Fibroblast of villous mesenchyme (primary cell): ENCODE measurements around the gene HSDL2. TPM values are rescaled to one million over a fixed set of nuclear protein-coding genes. Genes with fewer than 3 reads are reported as not detected.

ENCODE experiments used
- DNase-seq: peaks from one replicate; pipeline ENCODE4 v3.0.0-alpha.2; 2010; ENCODE audit warnings: low read depth
- H3K4me3 ChIP-seq: 2 replicates; pipeline ENCODE4 v1.5.1; 2011; ENCODE audit warnings: low read depth, mild to moderate bottlenecking, low read length
- total RNA-seq: library from RNA; depleted of rRNA; stranded (reverse); fragments of >200 nt; gene quantifications from 2 replicates; pipeline ENCODE4 v1.2.3, GENCODE V29; 2012
- TF ChIP-seq, protein P1 (sequence below): IDR thresholded peaks from 2 replicates; pipeline ENCODE4 v1.5.1; 2012; ENCODE audit warnings: low read depth, mild to moderate bottlenecking, low read length; ENCODE audit not compliant: insufficient read depth

Gene HSDL2
- total RNA-seq, 1 donor: 55.3 TPM

- TF ChIP-seq, protein P1, sequence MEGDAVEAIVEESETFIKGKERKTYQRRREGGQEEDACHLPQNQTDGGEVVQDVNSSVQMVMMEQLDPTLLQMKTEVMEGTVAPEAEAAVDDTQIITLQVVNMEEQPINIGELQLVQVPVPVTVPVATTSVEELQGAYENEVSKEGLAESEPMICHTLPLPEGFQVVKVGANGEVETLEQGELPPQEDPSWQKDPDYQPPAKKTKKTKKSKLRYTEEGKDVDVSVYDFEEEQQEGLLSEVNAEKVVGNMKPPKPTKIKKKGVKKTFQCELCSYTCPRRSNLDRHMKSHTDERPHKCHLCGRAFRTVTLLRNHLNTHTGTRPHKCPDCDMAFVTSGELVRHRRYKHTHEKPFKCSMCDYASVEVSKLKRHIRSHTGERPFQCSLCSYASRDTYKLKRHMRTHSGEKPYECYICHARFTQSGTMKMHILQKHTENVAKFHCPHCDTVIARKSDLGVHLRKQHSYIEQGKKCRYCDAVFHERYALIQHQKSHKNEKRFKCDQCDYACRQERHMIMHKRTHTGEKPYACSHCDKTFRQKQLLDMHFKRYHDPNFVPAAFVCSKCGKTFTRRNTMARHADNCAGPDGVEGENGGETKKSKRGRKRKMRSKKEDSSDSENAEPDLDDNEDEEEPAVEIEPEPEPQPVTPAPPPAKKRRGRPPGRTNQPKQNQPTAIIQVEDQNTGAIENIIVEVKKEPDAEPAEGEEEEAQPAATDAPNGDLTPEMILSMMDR: no peak
- DNase-seq: peak; percentile 38
- H3K4me3 ChIP-seq: peak overlapping the region; percentile 76
Measured at GRCh38 chr9:112487008-112487798, 107.3 kb downstream of the HSDL2 start.

DNA sequence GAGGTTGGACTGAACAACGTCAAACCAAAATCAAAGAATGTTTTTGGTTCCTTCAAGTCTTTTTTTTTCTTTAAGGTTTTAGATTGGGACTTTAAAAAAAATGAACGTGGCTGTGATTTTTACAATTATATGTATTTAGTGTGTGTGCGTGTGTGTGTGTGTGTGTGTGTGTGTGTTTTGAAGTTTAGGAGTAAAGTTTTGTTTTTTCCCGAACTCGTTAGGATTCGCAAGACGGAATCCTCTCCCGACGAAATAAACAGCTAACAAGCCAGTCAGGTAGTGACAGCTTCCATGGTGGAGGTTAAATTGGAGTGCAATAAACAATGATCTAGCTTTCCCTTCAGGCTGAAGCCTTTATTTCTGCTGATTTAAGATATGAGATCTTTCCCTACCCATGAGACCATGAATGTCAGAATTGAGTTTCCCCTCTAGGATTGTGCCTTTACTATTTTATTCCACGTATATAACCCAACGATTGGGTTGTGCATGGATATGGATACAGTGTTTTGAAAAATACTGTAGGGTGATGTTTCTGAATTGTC, 108.0 kb downstream of the HSDL2 start:
- H3K4me3 ChIP-seq: peak overlapping the region; percentile 76
- peak; percentile 18 for DNase-seq
- TF ChIP-seq, protein P1: no peak

- H3K4me3 ChIP-seq: no peak overlapping the region
- TF ChIP-seq, protein P1: no peak
- DNase-seq: no peak
Measured at GRCh38 chr9:112489039-112489546, 109.2 kb downstream of the HSDL2 start.

- no peak for DNase-seq
- no peak overlapping the region for H3K4me3 ChIP-seq
- TF ChIP-seq, protein P1: no peak
Measured at GRCh38 chr9:112489876-112490666, 110.2 kb downstream of the HSDL2 start.

GRCh38 chr9:112493393-112494137, 113.7 kb downstream of the HSDL2 start:
- peak; percentile 47 for DNase-seq
- TF ChIP-seq, protein P1: no peak
- H3K4me3 ChIP-seq: no peak overlapping the region

GRCh38 chr9:112494153-112494552, 114.2 kb downstream of the HSDL2 start:
- no peak overlapping the region for H3K4me3 ChIP-seq
- DNase-seq: no peak
- TF ChIP-seq, protein P1: no peak
